Endodermal cell (in vitro differentiated cells): Measurements from ENCODE around the gene FAM167B. TPM values are rescaled to one million over a fixed set of nuclear protein-coding genes. Genes with fewer than 3 reads are reported as not detected.
A peak's percentile ranks its signal among the peaks of the same experiment; 100 is the strongest.

Experiments
- DNase-seq: peaks from one replicate; pipeline ENCODE4 v3.0.0-alpha.2; 2017
- H3K27ac ChIP-seq: 2 replicates; pipeline ENCODE4 v1.5.1; 2013; ENCODE audit warnings: mild to moderate bottlenecking, low read depth, low read length, moderate library complexity
- H3K27me3 ChIP-seq: 2 replicates; pipeline ENCODE4 v1.6.1; 2013; ENCODE audit warnings: mild to moderate bottlenecking, low read length, moderate library complexity; ENCODE audit not compliant: insufficient read depth, control insufficient read depth, poor library complexity, severe bottlenecking
- H3K36me3 ChIP-seq: 2 replicates; pipeline ENCODE4 v1.7.0; 2013; ENCODE audit warnings: mild to moderate bottlenecking, low read length, moderate library complexity; ENCODE audit not compliant: control insufficient read depth, insufficient read depth
- H3K4me1 ChIP-seq: one replicate; pipeline ENCODE4 v1.7.0; 2013; ENCODE audit warnings: low read length; ENCODE audit not compliant: control insufficient read depth, insufficient read depth
- H3K4me3 ChIP-seq: 2 replicates; pipeline ENCODE4 v1.5.1; 2013; ENCODE audit warnings: mild to moderate bottlenecking, low read length, moderate library complexity
- H3K9ac ChIP-seq: 2 replicates; pipeline ENCODE4 v1.6.1; 2013; ENCODE audit warnings: mild to moderate bottlenecking, low read length, moderate library complexity; ENCODE audit not compliant: poor library complexity, severe bottlenecking; ENCODE audit errors: extremely low read depth
- H3K9me3 ChIP-seq: 2 replicates; pipeline ENCODE4 v1.6.1; 2013; ENCODE audit warnings: mild to moderate bottlenecking, low read length, moderate library complexity; ENCODE audit not compliant: control insufficient read depth
- H3K27ac Mint-ChIP-seq: 2 replicates; pipeline ENCODE4 v1.8.0; 2020; ENCODE audit warnings: mixed read lengths
- H3K27me3 Mint-ChIP-seq: 2 replicates; pipeline ENCODE4 v1.8.0; 2021; ENCODE audit warnings: mild to moderate bottlenecking, mixed read lengths; ENCODE audit not compliant: insufficient read depth
- H3K36me3 Mint-ChIP-seq: 2 replicates; pipeline ENCODE4 v1.8.0; 2020; ENCODE audit warnings: low read depth, mixed read lengths
- H3K4me1 Mint-ChIP-seq: 2 replicates; pipeline ENCODE4 v1.8.0; 2020; ENCODE audit warnings: mixed read lengths
- H3K4me3 Mint-ChIP-seq: 2 replicates; pipeline ENCODE4 v1.8.0; 2020; ENCODE audit warnings: mild to moderate bottlenecking, moderate library complexity, mixed read lengths
- H3K9me3 Mint-ChIP-seq: 2 replicates; pipeline ENCODE4 v1.8.0; 2020; ENCODE audit warnings: mild to moderate bottlenecking, mixed read lengths
- CTCF ChIP-seq: fragments of 200-600 bp; sonication (generic); conservative IDR thresholded peaks from 2 replicates; pipeline ENCODE4 v1.5.0; 2021; ENCODE audit warnings: antibody characterized with exemption, mild to moderate bottlenecking
- WGBS, 2 experiments: methylation state at CpG; one replicate each; pipeline versions ENCODE4 v1.1.5 to v1.1.7; 2013; ENCODE audit warnings: missing lambda C conversion rate in 2 of 2, mixed read lengths in 1 of 2; ENCODE audit not compliant: insufficient coverage in 1 of 2, insufficient read length in 1 of 2; 5-methylcytosine and 5-hydroxymethylcytosine counted together
- total RNA-seq, 2 donors: library from RNA; stranded (reverse); fragmentation: NEBNext Ultra II Directional in 1 of 2; extraction: Animal tissue kit (Norgen Biotek cat#: 25700) in 1 of 2; gene quantifications; 2 replicates in 1 of 2; 3 replicates in 1 of 2; pipeline ENCODE4 v1.2.1, GENCODE V29; 2021

Gene FAM167B
- total RNA-seq, 2 donors from 2014 or later: 1.1 to 2.9 TPM

- Mint-ChIP-seq H3K27me3 (peaks cover 19% of the 10 kb centered on the region), H3K27ac (no peak overlapping the region), H3K36me3 (no peaks in the 10 kb centered on the region), H3K9me3 (no peaks in the 10 kb centered on the region), H3K4me1 (peaks cover 12% of the 10 kb centered on the region), H3K4me3 (peak overlapping the region; percentile 7)
- H3K4me3 ChIP-seq: no peak overlapping the region
- no peak overlapping the region for H3K27ac ChIP-seq
- H3K4me1 ChIP-seq: no peaks in the 10 kb centered on the region
- no peaks in the 10 kb centered on the region for H3K9me3 ChIP-seq
- WGBS, 2 experiments: 61 to 63% methylated on average over 6 to 7 of the region's 7 CpGs
- no peak overlapping the region for H3K9ac ChIP-seq
- no peak for TF ChIP-seq CTCF
- H3K27me3 ChIP-seq: no peaks in the 10 kb centered on the region
- peak; percentile 60 for DNase-seq
- no peaks in the 10 kb centered on the region for H3K36me3 ChIP-seq
Observed at GRCh38 chr1:32242341-32242851, 4.6 kb upstream of the FAM167B start.

- Histone ChIP-seq H3K9ac (no peak overlapping the region), H3K4me3 (no peak overlapping the region), H3K9me3 (no peaks in the 10 kb centered on the region), H3K27me3 (no peaks in the 10 kb centered on the region), H3K4me1 (no peaks in the 10 kb centered on the region), H3K36me3 (no peaks in the 10 kb centered on the region), H3K27ac (no peak overlapping the region)
- H3K27ac Mint-ChIP-seq: no peak overlapping the region
- no peak overlapping the region for H3K4me3 Mint-ChIP-seq
- peaks cover 7% of the 10 kb centered on the region for H3K4me1 Mint-ChIP-seq
- no peaks in the 10 kb centered on the region for H3K9me3 Mint-ChIP-seq
- no peaks in the 10 kb centered on the region for H3K36me3 Mint-ChIP-seq
- DNase-seq: no peak
- TF ChIP-seq CTCF: no peak
- H3K27me3 Mint-ChIP-seq: peaks cover 4% of the 10 kb centered on the region
- 92 to 100% methylated on average over 4 to 12 of the region's 12 CpGs for WGBS, 2 experiments
Observed at GRCh38 chr1:32247452-32247851, 430 bp downstream of the FAM167B start.

GRCh38 chr1:32247983-32248889 lies 1.2 kb downstream of the FAM167B start:
- no peaks in the 10 kb centered on the region for H3K9me3 ChIP-seq
- no peak overlapping the region for H3K9ac ChIP-seq
- DNase-seq: peak; percentile 97
- no peak overlapping the region for H3K4me3 ChIP-seq
- H3K9me3 Mint-ChIP-seq: no peaks in the 10 kb centered on the region
- H3K4me1 Mint-ChIP-seq: peaks cover 3% of the 10 kb centered on the region
- no peaks in the 10 kb centered on the region for H3K4me1 ChIP-seq
- no peak overlapping the region for H3K27ac ChIP-seq
- H3K27me3 ChIP-seq: no peaks in the 10 kb centered on the region
- peak overlapping the region; percentile 36 for H3K4me3 Mint-ChIP-seq
- H3K36me3 ChIP-seq: no peaks in the 10 kb centered on the region
- 16% methylated on average over 10 to 31 of the region's 31 CpGs for WGBS, 2 experiments
- TF ChIP-seq CTCF: peak; percentile 98
- H3K27ac Mint-ChIP-seq: no peak overlapping the region
- H3K36me3 Mint-ChIP-seq: no peaks in the 10 kb centered on the region
- no peaks in the 10 kb centered on the region for H3K27me3 Mint-ChIP-seq
